ENCODE data around the gene OR2Z1.

GRCh38 chr19:8702350-8702749, 19.1 kb upstream of the OR2Z1 start:
- no peak for TF ChIP-seq CTCF (conservative IDR thresholded peaks at IDR 0.05; ENCODE audit: low read depth in 2 of 2)
- TF ChIP-seq REST (IDR thresholded peaks at IDR 0.05; ENCODE audit: unreplicated experiment) = no peak
- TF ChIP-seq POLR2AphosphoS5 (IDR thresholded peaks at IDR 0.05; ENCODE audit: low read depth) = no peak
- TF ChIP-seq ZNF331 (CRISPR knock-in tag; IDR thresholded peaks at IDR 0.05; ENCODE audit: low read depth) = no peak
- TF ChIP-seq EZH2 (IDR thresholded peaks at IDR 0.05; ENCODE audit: low read depth, unreplicated experiment) = no peak
